H1 (cell line): Measurements from ENCODE around the gene BEAN1. TPM values are rescaled to one million over a fixed set of nuclear protein-coding genes. Genes with fewer than 3 reads are reported as not detected.

Experiments used
- CTCF ChIA-PET: fragments of 300-600 bp; sonication (Branson Sonifier 250); formaldehyde crosslinking; loops from one replicate; lab custom pipeline; 2021; ENCODE audit not compliant: partially characterized antibody; lab: Charles Lee
- POLR2A ChIA-PET: fragments of 300-600 bp; sonication (Branson Sonifier 250); formaldehyde crosslinking; loops from one replicate; lab custom pipeline; 2021; ENCODE audit warnings: inconsistent platforms; ENCODE audit not compliant: partially characterized antibody; lab: Charles Lee
- DNase-seq, 2 experiments: peaks; one replicate each; pipeline versions ENCODE4 v3.0.0 to v3.0.0-alpha.2; 2010 to 2022; ENCODE audit warnings: low spot score in 2 of 2, low read depth in 1 of 2, mixed read lengths in 1 of 2
- FAIRE-seq: peaks from 2 replicates; lab custom pipeline; 2011; peaks lifted over from hg19 to GRCh38; lab: Jason Lieb, UNC
- H2AFZ ChIP-seq: 2 replicates; pipeline ENCODE4 v1.8.1; 2012; ENCODE audit warnings: low read length, inconsistent platforms
- H2AK5ac ChIP-seq: 2 replicates; pipeline ENCODE4 v1.6.1; 2013; ENCODE audit warnings: low read depth, low read length
- H2BK120ac ChIP-seq: replicated peaks from 2 replicates; pipeline ENCODE3; 2013; ENCODE audit warnings: low read depth, low read length, inconsistent platforms
- H2BK12ac ChIP-seq: 2 replicates; pipeline ENCODE4 v1.6.1; 2013; ENCODE audit warnings: low read depth, low read length
- H2BK15ac ChIP-seq: 2 replicates; pipeline ENCODE4 v1.6.1; 2013; ENCODE audit warnings: low read length
- H2BK20ac ChIP-seq: 2 replicates; pipeline ENCODE4 v1.6.1; 2013; ENCODE audit warnings: low read length
- H2BK5ac ChIP-seq: 2 replicates; pipeline ENCODE4 v1.6.1; 2013; ENCODE audit warnings: low read depth, low read length
- H3K14ac ChIP-seq: 2 replicates; pipeline ENCODE4 v1.6.1; 2013; ENCODE audit warnings: inconsistent platforms; ENCODE audit not compliant: insufficient read length
- H3K18ac ChIP-seq: 2 replicates; pipeline ENCODE4 v1.6.1; 2013; ENCODE audit warnings: low read length; ENCODE audit errors: extremely low read depth
- H3K23ac ChIP-seq: 2 replicates; pipeline ENCODE4 v1.6.1; 2013; ENCODE audit warnings: inconsistent platforms; ENCODE audit not compliant: insufficient read length
- H3K23me2 ChIP-seq: 2 replicates; pipeline ENCODE4 v1.6.1; 2013; ENCODE audit warnings: low read depth, low read length
- H3K27ac ChIP-seq: 2 replicates; pipeline ENCODE4 v1.6.1; 2011; ENCODE audit warnings: low read depth, low read length, inconsistent platforms
- H3K27me3 ChIP-seq, 4 experiments: replicated peaks in 1 of 4; 1 replicate in 1 of 4; 2 replicates in 3 of 4; pipeline versions ENCODE4 v1.6.1 to v1.8.1; 2011 to 2013; ENCODE audit warnings: low read length in 3 of 4, mild to moderate bottlenecking in 3 of 4, inconsistent platforms in 2 of 4, mixed read lengths in 2 of 4, moderate library complexity in 1 of 4; ENCODE audit not compliant: control insufficient read depth in 3 of 4, insufficient read depth in 3 of 4; ENCODE audit errors: extremely low read depth in 1 of 4
- H3K36me3 ChIP-seq, 4 experiments: 2 replicates each; pipeline versions ENCODE4 v1.6.1 to v1.8.1; 2011 to 2013; ENCODE audit warnings: mild to moderate bottlenecking in 4 of 4, low read length in 3 of 4, moderate library complexity in 2 of 4, control low read depth in 1 of 4, inconsistent platforms in 1 of 4; ENCODE audit not compliant: insufficient read depth in 4 of 4, control insufficient read depth in 2 of 4
- H3K4ac ChIP-seq: replicated peaks from 2 replicates; pipeline ENCODE3; 2013; ENCODE audit warnings: low read length, low read depth, mixed read lengths, inconsistent platforms; ENCODE audit not compliant: insufficient read length
- H3K4me1 ChIP-seq, 4 experiments: replicated peaks in 1 of 4; 1 replicate in 1 of 4; 2 replicates in 3 of 4; pipeline versions ENCODE4 v1.6.1 to v1.8.1; 2011 to 2013; ENCODE audit warnings: low read length in 3 of 4, inconsistent platforms in 2 of 4, mixed read lengths in 1 of 4; ENCODE audit not compliant: insufficient read depth in 4 of 4, control insufficient read depth in 3 of 4
- H3K4me2 ChIP-seq, 2 experiments: 2 replicates each; pipeline versions ENCODE4 v1.6.1 to v1.8.1; 2011 to 2013; ENCODE audit warnings: low read depth in 2 of 2, low read length in 2 of 2, control low read depth in 1 of 2, inconsistent platforms in 1 of 2, mild to moderate bottlenecking in 1 of 2; ENCODE audit not compliant: insufficient read depth in 1 of 2
- H3K4me3 ChIP-seq, 4 experiments: fragments of 200-600, 300-600 bp in 1 of 4; sonication (generic), shearing (Covaris generic), sonication (Bioruptor Twin) in 1 of 4; 2 replicates each; pipeline versions ENCODE4 v1.5.1 to v1.8.1; 2011 to 2016; ENCODE audit warnings: low read length in 4 of 4, low read depth in 3 of 4, control low read depth in 2 of 4, inconsistent platforms in 2 of 4, mild to moderate bottlenecking in 2 of 4, mixed read lengths in 1 of 4, moderate library complexity in 1 of 4; ENCODE audit not compliant: insufficient read depth in 2 of 4; ENCODE audit errors: extremely low read depth in 1 of 4
- H3K56ac ChIP-seq: replicated peaks from 2 replicates; pipeline ENCODE3; 2013; ENCODE audit warnings: low read depth, mild to moderate bottlenecking, mixed read lengths, low read length, inconsistent platforms; ENCODE audit not compliant: insufficient read length
- H3K79me1 ChIP-seq: 2 replicates; pipeline ENCODE4 v1.6.1; 2013; ENCODE audit warnings: low read depth, low read length, control low read depth
- H3K79me2 ChIP-seq, 2 experiments: 2 replicates each; pipeline versions ENCODE4 v1.6.1 to v1.8.1; 2012 to 2013; ENCODE audit warnings: low read length in 2 of 2, mild to moderate bottlenecking in 2 of 2, inconsistent platforms in 1 of 2; ENCODE audit not compliant: insufficient read depth in 2 of 2, control insufficient read depth in 1 of 2
- H3K9ac ChIP-seq, 4 experiments: replicated peaks in 1 of 4; 1 replicate in 1 of 4; 2 replicates in 3 of 4; pipeline versions ENCODE4 v1.6.1 to v1.8.1; 2011 to 2013; ENCODE audit warnings: low read depth in 3 of 4, low read length in 3 of 4, control low read depth in 2 of 4, mild to moderate bottlenecking in 2 of 4, moderate library complexity in 2 of 4, inconsistent platforms in 1 of 4; ENCODE audit errors: extremely low read depth in 1 of 4
- H3K9me3 ChIP-seq, 2 experiments: 2 replicates each; pipeline versions ENCODE4 v1.6.1 to v1.8.1; 2012 to 2013; ENCODE audit warnings: mild to moderate bottlenecking in 2 of 2, moderate library complexity in 2 of 2, control low read depth in 1 of 2, inconsistent platforms in 1 of 2, low read depth in 1 of 2, low read length in 1 of 2, mixed read lengths in 1 of 2; ENCODE audit not compliant: insufficient read depth in 2 of 2
- H4K20me1 ChIP-seq, 2 experiments: replicated peaks in 1 of 2; 2 replicates each; pipeline versions ENCODE3 to v1.8.1; 2011 to 2013; ENCODE audit warnings: inconsistent platforms in 2 of 2, low read length in 2 of 2, mild to moderate bottlenecking in 1 of 2; ENCODE audit not compliant: insufficient read depth in 2 of 2, control insufficient read depth in 1 of 2
- H4K5ac ChIP-seq: 2 replicates; pipeline ENCODE4 v1.6.1; 2013; ENCODE audit warnings: low read length, low read depth, mixed read lengths, inconsistent platforms; ENCODE audit not compliant: insufficient read length
- H4K8ac ChIP-seq: 2 replicates; pipeline ENCODE4 v1.8.0; 2013; ENCODE audit warnings: mild to moderate bottlenecking, moderate library complexity, low read length, inconsistent platforms; ENCODE audit not compliant: insufficient read depth; ENCODE audit errors: extremely low read depth
- H4K91ac ChIP-seq: replicated peaks from 2 replicates; pipeline ENCODE3; 2013; ENCODE audit warnings: low read length, mixed read lengths, inconsistent platforms; ENCODE audit not compliant: insufficient read length
- EGR1 ChIP-seq: IDR thresholded peaks from 2 replicates; pipeline ENCODE4 v1.6.1; 2011; ENCODE audit warnings: low read depth, low read length, borderline replicate concordance
- GABPA ChIP-seq: IDR thresholded peaks from 2 replicates; pipeline ENCODE4 v1.6.1; 2011; ENCODE audit warnings: mild to moderate bottlenecking, low read length, moderate library complexity, borderline replicate concordance; ENCODE audit not compliant: insufficient read depth
- GTF2F1 ChIP-seq: IDR thresholded peaks from 2 replicates; pipeline ENCODE4 v1.6.1; 2012; ENCODE audit warnings: low read depth, low read length, improper control_type of control experiment, borderline replicate concordance
- KDM4A ChIP-seq: IDR thresholded peaks from one replicate; pipeline ENCODE4 v1.7.1; 2012; ENCODE audit warnings: low read depth, mild to moderate bottlenecking, moderate library complexity, low read length, inconsistent platforms; ENCODE audit not compliant: severe bottlenecking
- MAFK ChIP-seq: IDR thresholded peaks from 2 replicates; pipeline ENCODE4 v1.6.1; 2012; ENCODE audit warnings: low read depth, mild to moderate bottlenecking, improper control_type of control experiment, low read length
- POLR2A ChIP-seq, 2 experiments: IDR thresholded peaks; 1 replicate in 1 of 2; 2 replicates in 1 of 2; pipeline ENCODE4 v1.6.1; 2011; ENCODE audit warnings: low read depth in 2 of 2, low read length in 2 of 2, mild to moderate bottlenecking in 2 of 2; ENCODE audit errors: control extremely low read depth in 1 of 2
- POU5F1 ChIP-seq: IDR thresholded peaks from 2 replicates; pipeline ENCODE4 v1.6.1; 2011; ENCODE audit warnings: low read depth, mild to moderate bottlenecking, low read length, moderate library complexity
- TBP ChIP-seq: IDR thresholded peaks from 2 replicates; pipeline ENCODE4 v1.6.1; 2011; ENCODE audit warnings: low read depth, low read length, improper control_type of control experiment
- USF2 ChIP-seq: IDR thresholded peaks from 2 replicates; pipeline ENCODE4 v1.6.1; 2011; ENCODE audit warnings: low read length, improper control_type of control experiment
- ZNF274 ChIP-seq: IDR thresholded peaks from 2 replicates; pipeline ENCODE4 v1.7.0; 2012; ENCODE audit warnings: low read length, borderline replicate concordance; ENCODE audit errors: extremely low read depth
- WGBS, 2 experiments: shearing (Covaris generic) in 1 of 2; methylation state at CpG; one replicate each; pipeline versions ENCODE4 v1.1.6 to v1.1.7; 2013 to 2015; ENCODE audit warnings: low lambda C conversion rate in 2 of 2, mixed read lengths in 2 of 2, inconsistent platforms in 1 of 2, low coverage in 1 of 2, missing lambda C conversion rate in 1 of 2; ENCODE audit not compliant: insufficient replicate concordance in 2 of 2, insufficient coverage in 1 of 2, insufficient read length in 1 of 2; ENCODE audit errors: extremely low coverage in 1 of 2, missing lambda C conversion rate in 1 of 2; 5-methylcytosine and 5-hydroxymethylcytosine counted together
- polyA plus RNA-seq, 7 experiments: library from polyadenylated mRNA; depleted of rRNA in 3 of 7; stranded (reverse) in 5 of 7; unstranded in 2 of 7; fragments of >200 nt in 5 of 7; fragments of 200-250 nt in 2 of 7; gene quantifications; 1 replicate in 5 of 7; 2 replicates in 1 of 7; 4 replicates in 1 of 7; pipeline versions ENCODE4 v1.2.1 to v1.2.3, GENCODE V29; 2011 to 2013; ENCODE audit warnings: missing spikeins in 2 of 7, mixed read lengths in 2 of 7
- total RNA-seq: library from RNA; stranded (reverse); fragmentation: NEBNext Ultra II Directional; extraction: Animal tissue kit (Norgen Biotek cat#: 25700); gene quantifications from 2 replicates; pipeline ENCODE4 v1.2.1, GENCODE V29; 2021

Gene BEAN1
- total and polyA plus RNA-seq, 2 of the 8 experiments (the other 6 are each of a cell fraction or from before 2014, with no cell fraction given): 0.08 TPM; not detected in 1

- WGBS, 2 experiments: 84% methylated on average over 8 of the region's 8 CpGs; no CpG with 5 or more reads in 1 of the 2 experiments
- TF ChIP-seq KDM4A (no peak), TBP (no peak), GABPA (no peak), GTF2F1 (no peak), MAFK (no peak), USF2 (no peak), ZNF274 (no peak), EGR1 (no peak), POU5F1 (no peak), POLR2A (IDR thresholded peaks at IDR 0.05; ENCODE audit: control extremely low read depth in 1 of 2, low read depth in 2 of 2, low read length in 2 of 2) (no peak)
- H2BK20ac ChIP-seq: no peak overlapping the region
- H3K14ac ChIP-seq: no peak overlapping the region
- H3K4me1 ChIP-seq: peaks cover 0 to 9% (median 2%) of the 10 kb centered on the region in 4 experiments; a peak in 4 of 7 replicates
- H4K8ac ChIP-seq: no peak overlapping the region
- H4K5ac ChIP-seq: no peak overlapping the region
- no peak overlapping the region for H3K9ac ChIP-seq
- no peak overlapping the region for H3K18ac ChIP-seq
- no peak overlapping the region for H2BK15ac ChIP-seq
- no peak overlapping the region for H3K23ac ChIP-seq
- DNase-seq (no peak), FAIRE-seq (no peak)
- no peak overlapping the region for H2BK12ac ChIP-seq
- no peak overlapping the region for H3K4me2 ChIP-seq
- no peak overlapping the region for H2BK5ac ChIP-seq
- ChIA-PET CTCF (interaction anchor here (0.8 to 1.4 kb wide), 4 partner anchors 10 to 40 kb away, joined by 3 to 6 read pairs (median 4); no protein-coding TSS in a partner anchor), POLR2A (interaction anchor here (1.0 kb wide), 1 partner anchor 15 kb away, joined by 3 read pairs; no protein-coding TSS in a partner anchor)
- no peaks in the 10 kb centered on the region for H3K27me3 ChIP-seq
- H3K56ac ChIP-seq: no peak overlapping the region
- H4K20me1 ChIP-seq: no peaks in the 10 kb centered on the region
- H2BK120ac ChIP-seq: no peak overlapping the region
- no peaks in the 10 kb centered on the region for H3K79me2 ChIP-seq
- H3K79me1 ChIP-seq: no peaks in the 10 kb centered on the region
- no peak overlapping the region for H3K27ac ChIP-seq
- H3K4ac ChIP-seq: no peak overlapping the region
- H3K36me3 ChIP-seq: no peaks in the 10 kb centered on the region
- H3K4me3 ChIP-seq: no peak overlapping the region
- H2AK5ac ChIP-seq: no peak overlapping the region
- no peaks in the 10 kb centered on the region for H3K9me3 ChIP-seq
- H2AFZ ChIP-seq: no peak overlapping the region
- H4K91ac ChIP-seq: no peak overlapping the region
- no peaks in the 10 kb centered on the region for H3K23me2 ChIP-seq
These were observed 90.6 kb downstream of the BEAN1 start for GRCh38 chr16:66517586-66518263.
